ENCODE results near the gene EGR2.

DNA sequence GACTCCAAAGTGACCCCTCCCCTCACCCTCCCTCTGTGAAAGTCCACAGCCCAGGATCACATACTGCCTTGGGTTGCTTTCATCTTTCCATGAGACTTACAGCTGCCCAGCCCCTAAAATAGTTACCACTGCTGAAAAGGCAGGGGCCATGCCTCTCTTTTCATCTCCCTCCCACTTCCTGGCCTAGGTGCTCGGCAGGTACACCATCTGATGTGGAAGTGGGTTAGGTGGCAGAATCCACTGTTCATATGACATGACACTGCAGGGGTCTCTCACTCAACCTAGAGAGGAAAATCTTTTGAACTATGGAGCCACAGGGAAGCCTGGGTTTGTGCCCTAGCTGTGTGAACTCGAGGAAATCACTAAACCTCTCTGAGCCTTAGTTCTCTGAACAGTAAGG is 50.4 kb downstream of the EGR2 start:
- TF ChIP-seq, protein P1, sequence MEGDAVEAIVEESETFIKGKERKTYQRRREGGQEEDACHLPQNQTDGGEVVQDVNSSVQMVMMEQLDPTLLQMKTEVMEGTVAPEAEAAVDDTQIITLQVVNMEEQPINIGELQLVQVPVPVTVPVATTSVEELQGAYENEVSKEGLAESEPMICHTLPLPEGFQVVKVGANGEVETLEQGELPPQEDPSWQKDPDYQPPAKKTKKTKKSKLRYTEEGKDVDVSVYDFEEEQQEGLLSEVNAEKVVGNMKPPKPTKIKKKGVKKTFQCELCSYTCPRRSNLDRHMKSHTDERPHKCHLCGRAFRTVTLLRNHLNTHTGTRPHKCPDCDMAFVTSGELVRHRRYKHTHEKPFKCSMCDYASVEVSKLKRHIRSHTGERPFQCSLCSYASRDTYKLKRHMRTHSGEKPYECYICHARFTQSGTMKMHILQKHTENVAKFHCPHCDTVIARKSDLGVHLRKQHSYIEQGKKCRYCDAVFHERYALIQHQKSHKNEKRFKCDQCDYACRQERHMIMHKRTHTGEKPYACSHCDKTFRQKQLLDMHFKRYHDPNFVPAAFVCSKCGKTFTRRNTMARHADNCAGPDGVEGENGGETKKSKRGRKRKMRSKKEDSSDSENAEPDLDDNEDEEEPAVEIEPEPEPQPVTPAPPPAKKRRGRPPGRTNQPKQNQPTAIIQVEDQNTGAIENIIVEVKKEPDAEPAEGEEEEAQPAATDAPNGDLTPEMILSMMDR (IDR thresholded peaks at IDR 0.05 in 4 of 5, conservative IDR thresholded peaks at IDR 0.05 in 1 of 5): no peak
- TF ChIP-seq POLR2A (IDR thresholded peaks at IDR 0.05): no peak

Measured in gastrocnemius medialis (tissue), 4 donors.